COR-L47 (cell line): ENCODE results near the gene EDDM3A.
"Not testable (repeated sequence)": the region's sequence is repeated elsewhere in the genome, so short reads cannot be mapped to it uniquely, and the experiment has no call there.

Experiments
- DNase-seq: peaks from one replicate; lab custom pipeline; 2025; lab: John Stamatoyannopoulos, UW

Gene EDDM3A

DNA sequence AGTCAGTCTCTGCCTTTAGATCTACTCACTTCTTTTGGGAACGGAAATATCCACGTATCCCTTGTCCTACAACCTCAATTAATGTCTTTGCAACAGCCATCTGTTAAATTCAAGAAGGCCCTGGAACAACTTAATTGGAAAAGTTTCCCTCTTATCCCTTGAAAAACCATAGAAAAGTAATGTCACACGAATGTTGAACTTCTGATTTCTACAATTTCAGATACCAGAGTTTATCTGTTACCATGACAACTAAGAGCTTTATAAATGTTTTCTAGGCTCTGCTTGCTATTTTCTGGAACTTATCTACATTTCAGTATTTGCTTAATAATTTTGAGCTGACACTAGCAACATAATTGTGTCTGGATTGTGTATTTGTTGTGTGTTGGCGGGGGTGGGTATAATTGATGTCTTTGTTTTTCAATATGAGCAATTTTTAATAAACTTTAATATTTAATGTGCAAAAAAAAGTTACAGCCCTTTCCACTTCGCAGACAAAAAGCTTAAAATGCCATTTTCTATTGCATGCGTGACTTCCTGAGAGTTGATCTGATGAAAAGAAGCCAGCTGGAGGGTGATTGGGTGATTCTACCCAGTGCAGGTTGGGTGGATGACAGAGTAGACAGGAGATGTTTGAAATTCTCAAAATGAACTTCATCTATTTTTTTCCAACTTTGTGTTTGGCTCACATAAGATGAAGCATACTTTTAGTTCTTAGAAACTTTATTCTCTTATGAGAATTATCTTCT lies 11.8 kb upstream of the EDDM3A start:
- no peak for DNase-seq

DNA sequence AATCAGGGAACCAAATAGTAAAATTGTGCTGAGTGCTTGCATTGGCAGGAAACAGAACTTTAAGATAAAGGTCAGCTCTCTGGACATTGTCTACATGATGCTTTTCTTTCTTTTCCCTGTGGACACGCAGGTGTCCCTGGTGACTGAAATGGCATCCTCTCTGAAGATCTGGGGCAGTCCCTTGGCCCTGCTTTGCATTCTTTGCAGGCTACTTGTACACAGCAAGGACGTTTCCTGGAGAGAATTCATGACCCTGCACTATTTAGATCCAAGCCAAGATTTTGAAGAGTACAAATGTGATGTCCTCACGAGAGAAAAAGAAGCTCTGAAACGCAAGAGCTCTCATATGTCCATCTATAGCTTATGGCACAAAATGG lies 11.3 kb upstream of the EDDM3A start:
- DNase-seq: no peak

DNA sequence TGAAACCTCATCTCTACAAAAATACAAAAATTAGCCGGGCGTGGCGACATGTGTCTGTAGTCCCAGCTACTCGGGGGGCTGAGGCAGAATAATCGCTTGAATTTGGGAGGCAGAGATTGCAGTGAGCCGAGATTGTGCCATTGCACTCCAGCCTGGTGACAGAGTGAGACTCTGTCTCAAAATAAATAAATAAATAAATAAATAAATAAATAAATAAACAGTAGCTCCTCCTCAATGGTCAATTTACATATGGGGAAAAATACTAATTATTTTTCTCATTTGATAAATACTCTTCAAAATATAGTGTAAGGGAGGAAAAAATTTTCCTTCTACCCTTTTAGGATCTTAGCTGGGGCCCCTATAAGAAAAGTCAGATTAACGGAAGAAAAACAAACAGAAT lies 7.4 kb upstream of the EDDM3A start:
- DNase-seq: not testable (repeated sequence)

DNA sequence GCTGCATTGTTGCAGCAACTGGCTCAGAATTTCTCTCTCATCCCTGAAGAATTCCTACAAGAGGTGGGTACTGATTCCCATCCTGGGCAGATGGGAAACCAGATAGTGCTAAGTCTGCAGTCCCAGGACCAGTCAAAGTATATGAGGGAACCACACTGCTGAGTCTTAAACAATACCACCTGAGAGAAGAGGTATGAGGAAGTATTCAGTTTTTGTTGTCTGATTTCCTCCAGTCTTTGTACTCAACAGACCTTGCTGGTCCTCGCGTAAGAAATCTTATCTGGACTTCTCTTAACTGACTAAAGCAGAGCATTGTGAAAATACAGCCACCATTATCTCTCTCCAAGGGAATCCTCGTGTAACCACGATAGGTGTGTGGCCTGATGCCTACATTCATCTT lies 3.6 kb upstream of the EDDM3A start:
- DNase-seq: no peak

DNA sequence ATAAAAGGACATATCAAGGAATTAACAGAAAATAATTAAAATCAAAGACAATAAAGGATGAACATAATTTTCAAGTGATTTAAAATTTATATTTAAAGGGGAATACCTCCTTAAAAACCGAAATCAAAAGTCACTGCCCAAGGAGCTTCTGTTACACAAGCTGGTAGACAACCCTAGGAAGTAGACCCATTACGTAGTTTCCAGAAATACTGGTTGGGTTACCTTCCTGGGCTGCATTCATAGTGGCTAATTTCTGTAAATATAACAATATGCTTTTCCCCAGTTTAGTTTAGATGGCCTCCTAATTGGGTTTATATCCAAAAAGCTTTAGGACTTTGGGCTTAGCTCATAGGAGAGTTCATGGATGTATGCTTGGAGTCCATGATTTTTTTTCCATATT lies 2.1 kb upstream of the EDDM3A start:
- no peak for DNase-seq

DNA sequence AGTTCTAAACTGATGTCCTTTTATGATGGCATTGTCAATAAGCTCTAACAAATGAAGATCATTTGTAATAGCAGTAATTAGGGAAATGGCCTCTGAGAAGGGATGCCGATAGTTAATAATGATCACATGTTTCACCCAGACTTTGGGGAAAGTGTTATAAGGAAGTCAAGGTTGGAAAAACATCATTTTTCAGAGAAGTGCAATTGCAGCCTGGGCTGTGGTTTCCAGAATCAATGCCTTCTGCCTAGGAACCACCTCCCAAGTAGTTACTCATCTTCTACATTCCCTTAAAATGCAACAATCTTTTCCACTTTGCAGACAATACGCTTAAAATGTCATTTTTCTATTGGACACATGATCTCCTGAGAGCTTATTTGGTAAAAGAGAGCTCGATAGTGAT lies 879 bp downstream of the EDDM3A start:
- DNase-seq: no peak

DNA sequence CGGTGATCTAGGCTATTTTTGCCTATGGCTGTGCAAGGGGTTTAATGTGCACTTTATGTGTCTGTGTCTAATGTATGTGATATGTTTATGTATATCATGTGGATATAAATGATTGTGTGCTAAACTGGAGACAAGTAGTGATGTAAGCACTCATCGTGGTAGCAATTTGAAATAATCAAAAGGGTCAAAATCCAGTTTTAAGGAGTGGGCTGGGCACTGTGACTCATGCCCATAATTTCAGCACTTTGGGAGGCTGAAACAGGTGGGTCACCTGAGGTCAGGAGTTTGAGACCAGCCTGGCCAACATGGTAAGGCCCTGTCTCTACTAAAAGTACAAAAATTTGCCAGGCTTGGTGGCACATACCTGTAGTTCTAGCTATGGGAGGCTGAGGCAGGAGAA lies 2.8 kb downstream of the EDDM3A start:
- no peak for DNase-seq

DNA sequence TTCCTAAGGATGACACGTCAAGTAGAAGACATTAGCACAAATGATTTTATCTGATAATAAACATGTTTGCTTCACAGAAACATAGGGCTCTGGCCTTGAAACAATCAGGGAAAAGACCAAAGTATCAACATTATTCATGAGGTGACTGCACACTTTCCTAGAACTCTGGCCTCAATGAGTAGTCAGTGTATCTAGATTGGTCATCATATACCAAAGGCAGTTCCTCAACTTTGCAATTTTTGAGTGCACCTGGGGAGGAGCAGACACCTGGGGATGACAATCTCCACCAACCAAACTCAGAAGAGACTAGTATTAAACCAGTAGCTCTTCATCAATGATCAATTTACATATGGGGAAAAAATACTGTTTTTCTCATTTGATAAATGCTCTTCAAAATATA lies 4.5 kb downstream of the EDDM3A start:
- DNase-seq: no peak

DNA sequence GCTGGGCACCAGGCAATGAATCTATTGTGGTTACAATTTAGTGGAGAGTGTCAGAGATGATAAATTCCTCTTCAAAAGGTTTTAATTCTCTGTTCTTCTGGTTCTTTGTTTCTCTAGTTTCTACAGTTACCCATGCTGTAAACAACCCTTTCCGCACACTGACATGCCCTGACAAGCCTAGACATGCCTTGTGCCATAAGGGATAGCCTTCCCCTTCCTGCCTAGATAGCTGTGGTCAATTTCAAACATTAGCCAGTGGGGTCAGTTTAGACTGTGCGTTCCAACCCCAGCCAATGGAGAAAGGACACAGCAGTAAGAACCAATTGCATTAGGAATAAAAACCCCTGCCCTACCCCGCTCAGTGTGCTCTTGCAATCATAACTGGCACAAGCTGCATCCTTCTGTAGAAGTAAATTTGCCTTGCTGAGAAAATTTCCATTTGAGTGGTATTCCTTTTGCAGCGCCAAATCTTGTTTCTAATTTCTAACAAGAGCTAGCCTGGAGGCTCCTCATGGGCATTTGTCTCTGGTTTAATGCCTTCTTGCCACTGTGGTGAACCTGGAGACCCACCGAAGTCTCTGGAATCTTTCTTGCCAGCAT lies 6.4 kb downstream of the EDDM3A start:
- no peak for DNase-seq

DNA sequence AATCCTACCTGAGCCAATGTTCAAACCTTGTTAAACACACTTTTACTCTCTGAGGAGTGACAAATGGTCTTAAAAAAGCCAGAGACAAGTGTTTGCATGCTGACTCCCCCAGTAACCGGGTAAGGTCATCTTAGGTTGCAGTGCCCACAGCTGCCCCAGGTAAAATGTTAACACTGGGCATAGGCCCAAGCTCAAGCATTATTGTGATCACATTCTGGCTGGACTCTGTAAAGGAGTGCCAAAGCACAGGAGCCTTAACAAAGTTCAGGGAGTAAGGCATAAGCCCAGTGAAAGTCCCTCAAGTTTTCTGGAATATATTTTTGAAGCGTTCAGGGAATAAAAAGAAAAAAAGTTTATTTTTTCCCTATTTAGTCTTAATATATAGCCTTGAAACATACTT lies 8.6 kb downstream of the EDDM3A start:
- DNase-seq: no peak

DNA sequence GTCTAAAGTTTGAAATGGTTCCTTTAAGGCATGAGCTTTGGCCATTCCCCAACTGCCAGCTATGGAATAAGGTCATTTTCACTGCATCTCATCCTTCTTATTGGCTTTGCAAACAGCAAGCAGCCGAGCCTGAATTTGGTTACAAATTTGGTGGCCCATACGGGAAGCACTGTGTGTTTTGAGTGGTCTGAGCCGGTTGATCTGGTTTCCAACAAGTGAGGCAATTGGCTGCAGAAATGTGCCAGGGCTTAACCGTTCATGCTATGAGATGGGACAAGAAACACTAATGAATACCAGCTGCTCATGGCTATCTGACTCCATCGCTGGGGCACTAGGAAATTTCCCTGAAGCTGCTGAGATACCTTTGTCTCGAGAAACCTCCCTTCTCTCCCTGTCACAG lies 9.3 kb downstream of the EDDM3A start:
- no peak for DNase-seq

DNA sequence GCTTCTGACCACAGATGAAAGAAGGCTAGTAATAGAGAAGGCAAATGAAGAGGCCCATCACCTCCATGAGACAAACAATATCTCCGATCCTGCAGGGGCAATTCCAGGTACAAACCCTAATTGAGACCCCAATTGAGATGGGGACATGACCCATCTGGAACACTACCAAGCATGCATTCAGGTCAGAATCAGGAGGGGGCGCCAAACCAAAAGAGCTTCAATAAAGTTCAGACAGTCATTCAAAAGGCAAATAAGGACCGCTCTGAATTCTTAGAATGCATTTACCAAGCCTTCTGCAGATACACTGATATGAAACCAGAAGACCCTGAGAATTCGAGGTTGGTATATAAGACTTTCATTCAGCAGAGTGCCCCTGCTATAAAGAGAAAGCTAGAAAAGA lies 12.3 kb downstream of the EDDM3A start:
- no peak for DNase-seq

DNA sequence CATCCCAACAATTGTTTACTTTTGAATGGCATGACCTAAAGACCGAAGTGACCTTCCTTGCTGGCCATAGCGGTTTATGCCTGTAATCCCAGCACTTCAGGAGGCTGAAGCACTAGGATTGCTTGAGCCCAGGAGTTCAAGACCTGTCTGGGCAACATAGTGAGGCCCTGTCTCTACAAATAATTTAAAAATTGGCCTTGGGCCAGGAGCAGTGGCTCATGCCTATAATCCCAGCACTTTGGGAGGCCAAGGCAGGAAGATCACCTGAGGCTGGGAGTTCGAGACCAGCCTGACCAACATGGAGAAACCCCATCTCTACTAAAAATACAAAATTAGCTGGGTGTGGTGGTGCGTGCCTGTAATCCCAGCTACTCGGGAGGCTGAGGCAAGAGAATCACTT lies 13.8 kb downstream of the EDDM3A start:
- DNase-seq: not testable (repeated sequence)

DNA sequence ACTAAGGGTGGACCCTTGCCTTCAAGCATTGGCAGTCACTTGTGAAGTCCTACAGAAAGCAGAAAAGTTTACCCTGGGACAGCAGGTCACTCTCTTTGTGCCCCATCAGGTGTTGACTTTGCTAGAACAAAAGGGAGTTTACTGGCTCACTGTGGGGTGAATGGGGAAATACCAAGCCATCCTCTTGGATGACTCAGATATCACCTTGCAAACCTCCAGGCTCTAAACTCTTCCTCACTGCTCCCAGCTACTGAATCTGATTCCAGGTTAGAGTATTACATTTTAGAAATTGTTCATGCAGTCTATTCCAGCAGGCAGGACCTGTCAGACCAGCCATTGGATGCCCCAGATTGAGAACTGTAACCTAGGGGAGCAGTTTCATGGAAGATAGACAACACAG lies 15.3 kb downstream of the EDDM3A start:
- no peak for DNase-seq

DNA sequence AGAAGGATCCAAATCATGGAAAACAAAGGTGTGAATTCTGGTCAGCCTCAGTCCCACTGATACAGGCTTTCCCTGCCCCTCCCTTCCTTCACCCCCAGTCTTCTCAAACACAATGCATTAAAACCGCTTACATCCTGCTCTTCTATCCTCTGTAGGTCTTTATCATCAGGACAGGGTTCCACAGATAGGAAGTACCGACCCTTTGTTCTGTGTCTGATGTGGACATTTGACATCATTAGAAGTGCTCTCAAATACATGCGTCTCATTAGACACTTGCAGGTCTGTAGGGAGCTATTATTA lies 22.9 kb downstream of the EDDM3A start:
- DNase-seq: no peak

DNA sequence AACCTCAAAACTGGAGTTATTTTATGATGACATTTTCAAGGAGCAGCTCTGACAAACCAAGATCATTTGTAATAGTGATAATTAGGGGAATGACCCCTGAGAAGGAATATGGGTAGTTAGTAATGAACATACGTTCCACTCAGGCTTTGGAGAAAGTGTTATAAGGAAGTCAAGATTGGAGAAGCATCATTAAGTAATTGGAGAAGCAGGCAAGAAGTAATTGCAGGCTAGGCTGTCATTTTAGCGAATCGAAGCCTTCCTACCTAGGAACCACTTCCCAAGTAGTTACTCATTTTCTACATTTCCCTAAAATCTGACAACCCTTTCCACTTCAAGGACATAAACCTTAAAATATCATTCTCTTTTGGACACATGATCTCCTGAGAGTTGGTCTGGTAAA lies 23.7 kb downstream of the EDDM3A start:
- DNase-seq: no peak

DNA sequence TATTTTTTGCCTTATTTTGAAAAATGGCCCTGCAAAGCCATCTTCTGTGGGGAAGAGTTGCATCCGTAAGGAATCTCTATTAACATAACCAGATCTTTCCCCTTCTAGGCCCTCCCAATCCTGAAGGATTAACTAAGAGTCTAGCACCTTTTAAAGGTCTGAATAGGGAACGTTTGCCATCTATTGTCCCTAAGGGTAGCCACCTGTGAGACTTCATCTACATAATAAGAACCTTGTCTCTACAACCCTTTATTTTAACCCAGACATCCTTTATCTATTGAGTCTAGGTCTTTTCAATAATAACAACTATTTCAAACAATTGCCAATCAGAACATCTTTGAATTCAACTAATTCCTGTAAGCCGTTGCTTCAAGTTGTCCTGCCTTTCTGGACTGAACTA lies 27.0 kb downstream of the EDDM3A start:
- DNase-seq: no peak

DNA sequence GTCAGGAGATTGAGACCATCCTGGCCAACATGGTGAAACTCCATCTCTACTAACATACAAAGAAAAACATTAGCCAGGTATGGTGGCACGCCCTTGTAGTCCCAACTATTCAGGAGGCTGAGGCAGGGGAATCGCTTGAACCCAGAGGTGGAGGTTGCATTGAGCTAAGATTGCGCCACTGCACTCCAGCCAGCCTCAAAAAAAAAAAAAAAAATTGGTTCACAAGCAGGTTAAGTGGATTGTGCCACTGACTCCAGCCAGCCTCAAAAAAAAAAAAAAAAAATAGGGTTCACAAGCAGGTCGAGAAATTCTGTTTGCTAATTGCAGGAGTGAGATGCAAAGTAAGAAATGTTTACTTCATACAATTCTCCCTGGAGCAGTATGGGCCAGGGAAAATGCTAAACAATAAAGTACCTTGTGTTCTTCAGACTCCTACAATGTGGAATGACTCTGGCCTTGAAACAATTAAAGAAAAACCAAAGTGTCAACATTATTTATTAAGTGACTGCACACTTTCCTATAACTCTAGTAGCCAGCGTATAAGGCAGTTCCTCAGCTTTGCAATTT lies 28.7 kb downstream of the EDDM3A start:
- DNase-seq: no peak

DNA sequence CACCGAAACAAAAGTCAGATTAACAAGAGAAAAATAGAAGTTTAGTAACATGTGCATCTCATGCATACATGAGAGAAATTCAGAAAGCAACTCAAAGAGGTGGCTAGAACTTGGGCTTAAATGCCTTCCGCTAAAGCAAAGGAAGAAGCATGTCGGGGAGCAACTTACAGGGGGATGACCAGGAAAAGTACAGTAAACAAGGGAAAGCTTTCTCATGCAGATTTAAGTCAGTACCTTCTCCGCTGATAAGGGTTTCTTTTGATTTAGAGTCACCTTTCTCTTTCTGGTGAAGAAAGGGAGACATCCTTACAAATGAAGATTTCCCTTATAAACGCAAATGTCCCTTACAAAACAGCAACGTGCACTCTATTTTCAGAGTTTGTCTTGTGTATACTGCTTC lies 29.4 kb downstream of the EDDM3A start:
- DNase-seq: no peak

DNA sequence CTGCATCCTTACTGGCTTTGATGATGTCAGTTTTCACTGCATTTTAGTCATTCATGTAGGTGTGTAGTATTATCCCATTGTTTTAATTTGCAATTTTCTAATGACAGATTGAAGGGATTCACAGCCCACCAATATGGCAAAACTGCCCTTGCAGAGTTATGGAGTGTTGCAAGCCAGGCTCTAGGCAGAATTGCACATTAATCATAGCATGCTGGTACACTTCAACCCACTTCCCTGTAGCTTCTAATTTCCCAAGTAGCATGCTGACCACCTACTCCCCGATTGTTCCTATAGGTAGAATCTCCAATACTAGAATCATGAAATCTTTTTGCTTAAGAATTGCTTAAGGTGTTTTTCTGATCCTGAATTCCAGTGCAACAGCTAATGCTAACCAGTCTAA lies 30.2 kb downstream of the EDDM3A start:
- DNase-seq: no peak

DNA sequence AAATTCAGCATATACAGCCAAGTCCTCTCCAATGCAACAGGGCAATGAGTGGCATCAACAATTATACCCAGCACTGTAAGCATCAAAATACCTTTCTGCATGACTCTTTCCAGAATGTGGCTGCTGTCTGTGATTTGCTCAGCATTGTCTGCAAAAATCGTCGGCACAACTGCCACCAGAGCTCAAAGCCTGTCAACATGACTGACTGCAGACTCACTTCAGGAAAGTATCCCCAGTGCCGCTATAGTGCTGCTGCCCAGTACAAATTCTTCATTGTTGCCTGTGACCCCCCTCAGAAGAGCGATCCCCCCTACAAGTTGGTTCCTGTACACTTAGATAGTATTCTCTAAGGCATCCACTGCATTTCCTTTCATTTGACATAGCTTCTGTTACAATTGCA lies 36.1 kb downstream of the EDDM3A start:
- DNase-seq: no peak

DNA sequence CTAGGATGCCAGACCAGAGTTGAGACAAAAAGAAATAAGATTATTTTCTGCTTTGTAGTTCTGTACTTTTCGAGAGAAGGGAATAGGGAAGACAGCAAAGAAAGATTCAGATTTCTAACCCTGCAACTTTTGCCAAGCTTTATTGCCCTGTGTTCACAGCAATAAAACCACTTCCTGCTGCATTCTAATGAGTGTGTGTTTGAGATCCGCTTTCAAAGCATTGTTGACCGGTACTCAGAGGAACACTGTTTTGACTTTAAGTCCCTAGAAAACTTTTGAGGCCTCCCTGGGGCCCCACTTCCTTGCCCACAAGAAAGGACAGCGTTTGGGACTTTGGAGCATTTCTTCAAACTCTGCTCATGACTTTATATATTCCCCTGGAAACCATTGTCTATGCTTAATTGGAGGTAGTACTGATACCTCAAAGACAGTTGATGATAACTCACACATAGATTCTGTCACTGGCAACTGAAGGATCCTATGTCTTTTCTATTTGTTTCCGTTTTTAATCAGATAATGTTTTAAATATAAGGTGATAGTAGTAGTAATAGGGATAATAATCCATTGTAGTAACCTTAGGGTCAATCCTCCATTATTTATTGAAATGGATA lies 36.7 kb downstream of the EDDM3A start:
- DNase-seq: no peak

DNA sequence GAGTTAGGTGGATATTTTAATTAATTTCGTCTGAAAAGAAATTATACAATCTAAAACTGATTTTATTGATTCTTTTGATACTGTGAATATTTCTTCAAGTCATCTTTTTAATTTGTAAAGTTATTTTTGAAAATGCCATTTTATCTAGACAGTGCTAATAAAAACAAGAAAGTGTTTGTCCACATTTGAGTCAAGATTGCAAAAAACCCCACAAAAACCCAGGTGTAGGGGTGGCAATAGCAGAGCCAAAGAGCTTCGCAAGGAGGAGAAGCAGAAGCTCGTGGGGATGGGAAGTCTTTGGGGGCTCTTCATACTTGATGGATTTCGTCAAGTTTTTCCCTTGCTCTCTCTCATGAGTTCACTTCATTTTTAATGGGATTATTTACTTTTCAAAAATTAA lies 41.3 kb downstream of the EDDM3A start:
- DNase-seq: no peak
